Breast epithelium (tissue), 4 donors: ENCODE results near the gene FTL. TPM values are rescaled to one million over a fixed set of nuclear protein-coding genes. Genes with fewer than 3 reads are reported as not detected.
A peak's percentile ranks its signal among the peaks of the same experiment; 100 is the strongest.

Source experiments
- DNase-seq, 2 donors: peaks; one replicate each; pipeline ENCODE4 v3.0.0-alpha.2; 2019; ENCODE audit warnings: low spot score in 2 of 2
- H3K27ac ChIP-seq, 2 donors: fragments of 200-600 bp; sonication (generic) in 1 of 2; one replicate each; pipeline ENCODE4 v1.5.1; 2016 to 2019; ENCODE audit warnings: mild to moderate bottlenecking in 1 of 2
- H3K27me3 ChIP-seq, 2 donors: fragments of 200-600 bp; sonication (generic) in 1 of 2; one replicate each; pipeline versions ENCODE4 v1.5.1 to v1.6.0; 2017 to 2019; ENCODE audit warnings: control low read depth in 1 of 2, mild to moderate bottlenecking in 1 of 2
- H3K36me3 ChIP-seq: fragments of 200-600 bp; one replicate; pipeline ENCODE4 v1.5.1; 2019
- H3K4me1 ChIP-seq, 2 donors: fragments of 200-600 bp; sonication (generic); one replicate each; pipeline ENCODE4 v1.5.1; 2016 to 2019; ENCODE audit warnings: control low read depth in 1 of 2
- H3K4me3 ChIP-seq, 3 donors: fragments of 200-600 bp; sonication (generic); 1 replicate in 2 of 3; 2 replicates in 1 of 3; pipeline ENCODE4 v1.5.1; 2016 to 2019; ENCODE audit warnings: mild to moderate bottlenecking in 3 of 3, moderate library complexity in 2 of 3
- H3K9me3 ChIP-seq, 2 donors: fragments of 200-600 bp; sonication (generic) in 1 of 2; one replicate each; pipeline ENCODE4 v1.5.1; 2016 to 2019; ENCODE audit warnings: control low read depth in 1 of 2
- POLR2A ChIP-seq: fragments of 450-650 bp; IDR thresholded peaks from one replicate; pipeline ENCODE4 v1.6.1; 2016; ENCODE audit warnings: antibody characterized with exemption, mild to moderate bottlenecking, moderate library complexity
- POLR2AphosphoS5 ChIP-seq, 3 donors: sonication (generic); formaldehyde crosslinking; IDR thresholded peaks; one replicate each; pipeline ENCODE4 v1.6.1; 2017; ENCODE audit warnings: antibody characterized with exemption in 3 of 3
- intact Hi-C: fragments of 100-400 bp; cut with DNase I; formaldehyde crosslinking; loops from one replicate; pipeline ENCODE4 v1.15.1; 2023; ENCODE audit warnings: low total_unique reads
- total RNA-seq, 3 donors: library from RNA; depleted of rRNA; stranded (reverse); fragments of >200 nt; gene quantifications; one replicate each; pipeline ENCODE4 v1.1.0, GENCODE V29; 2016
- TF ChIP-seq, protein P1 (sequence below), 3 donors: fragments of 450-650 bp; IDR thresholded peaks; one replicate each; pipeline ENCODE4 v1.5.1; 2016 to 2017; ENCODE audit warnings: antibody characterized with exemption in 3 of 3, mild to moderate bottlenecking in 3 of 3, moderate library complexity in 3 of 3

FTL gene
- total RNA-seq, 3 donors from 2014 or later: 3,861 to 12,429 (median 4,028) TPM

- Histone ChIP-seq H3K36me3 (no peaks in the 10 kb centered on the region), H3K27ac (no peak overlapping the region), H3K27me3 (no peaks in the 10 kb centered on the region), H3K4me1 (peaks cover 0 to 9% of the 10 kb centered on the region in 2 donors), H3K4me3 (no peak overlapping the region), H3K9me3 (no peaks in the 10 kb centered on the region)
- TF ChIP-seq POLR2A (no peak), POLR2AphosphoS5 (IDR thresholded peaks at IDR 0.05) (no peak)
- TF ChIP-seq, protein P1, sequence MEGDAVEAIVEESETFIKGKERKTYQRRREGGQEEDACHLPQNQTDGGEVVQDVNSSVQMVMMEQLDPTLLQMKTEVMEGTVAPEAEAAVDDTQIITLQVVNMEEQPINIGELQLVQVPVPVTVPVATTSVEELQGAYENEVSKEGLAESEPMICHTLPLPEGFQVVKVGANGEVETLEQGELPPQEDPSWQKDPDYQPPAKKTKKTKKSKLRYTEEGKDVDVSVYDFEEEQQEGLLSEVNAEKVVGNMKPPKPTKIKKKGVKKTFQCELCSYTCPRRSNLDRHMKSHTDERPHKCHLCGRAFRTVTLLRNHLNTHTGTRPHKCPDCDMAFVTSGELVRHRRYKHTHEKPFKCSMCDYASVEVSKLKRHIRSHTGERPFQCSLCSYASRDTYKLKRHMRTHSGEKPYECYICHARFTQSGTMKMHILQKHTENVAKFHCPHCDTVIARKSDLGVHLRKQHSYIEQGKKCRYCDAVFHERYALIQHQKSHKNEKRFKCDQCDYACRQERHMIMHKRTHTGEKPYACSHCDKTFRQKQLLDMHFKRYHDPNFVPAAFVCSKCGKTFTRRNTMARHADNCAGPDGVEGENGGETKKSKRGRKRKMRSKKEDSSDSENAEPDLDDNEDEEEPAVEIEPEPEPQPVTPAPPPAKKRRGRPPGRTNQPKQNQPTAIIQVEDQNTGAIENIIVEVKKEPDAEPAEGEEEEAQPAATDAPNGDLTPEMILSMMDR (IDR thresholded peaks at IDR 0.05): no peak
- DNase-seq: no peak
- intact Hi-C loops: no loop called here
Observed at GRCh38 chr19:48959341-48960239, 5.5 kb upstream of the FTL start.

GRCh38 chr19:48961051-48961649 lies 4.0 kb upstream of the FTL start:
- intact Hi-C loops: no loop called here
- Histone ChIP-seq H3K27me3 (no peaks in the 10 kb centered on the region), H3K4me3 (no peak overlapping the region), H3K36me3 (no peaks in the 10 kb centered on the region), H3K4me1 (peaks cover 0 to 1% of the 10 kb centered on the region in 2 donors), H3K27ac (peak overlapping the region; percentile 8 to 93), H3K9me3 (no peaks in the 10 kb centered on the region)
- TF ChIP-seq POLR2AphosphoS5 (IDR thresholded peaks at IDR 0.05) (no peak), POLR2A (no peak)
- TF ChIP-seq, protein P1 (IDR thresholded peaks at IDR 0.05): no peak
- DNase-seq: no peak

GRCh38 chr19:48961673-48962028 lies 3.5 kb upstream of the FTL start:
- Histone ChIP-seq H3K4me3 (no peak overlapping the region), H3K36me3 (no peaks in the 10 kb centered on the region), H3K4me1 (peaks cover 0 to 6% of the 10 kb centered on the region in 2 donors), H3K9me3 (no peaks in the 10 kb centered on the region), H3K27me3 (no peaks in the 10 kb centered on the region), H3K27ac (peak overlapping the region in 1 of 2 donors; percentile 93)
- intact Hi-C loops: no loop called here
- TF ChIP-seq POLR2A: no peak
- TF ChIP-seq, protein P1 (IDR thresholded peaks at IDR 0.05): no peak
- TF ChIP-seq POLR2AphosphoS5 (IDR thresholded peaks at IDR 0.05): no peak
- no peak for DNase-seq

GRCh38 chr19:48962029-48962848 lies 2.9 kb upstream of the FTL start:
- H3K4me1 ChIP-seq: peaks cover 0 to 12% of the 10 kb centered on the region in 2 donors
- no peak for DNase-seq
- H3K27ac ChIP-seq: peak overlapping the region; percentile 92 to 93
- TF ChIP-seq POLR2AphosphoS5 (IDR thresholded peaks at IDR 0.05): no peak
- no peak for TF ChIP-seq POLR2A
- TF ChIP-seq, protein P1 (IDR thresholded peaks at IDR 0.05): no peak
- no peak overlapping the region for H3K4me3 ChIP-seq
- no peaks in the 10 kb centered on the region for H3K36me3 ChIP-seq
- no peaks in the 10 kb centered on the region for H3K27me3 ChIP-seq
- intact Hi-C loops: no loop called here
- H3K9me3 ChIP-seq: no peaks in the 10 kb centered on the region
